SK-N-SH (cell line): ENCODE measurements around the gene SPOP. TPM values are rescaled to one million over a fixed set of nuclear protein-coding genes. Genes with fewer than 3 reads are reported as not detected.

Source experiments
- CTCF ChIA-PET: fragments of 300-600, 350-600 bp; formaldehyde crosslinking; extraction: SDS; loops from one replicate; lab custom pipeline; 2021; lab: Yijun Ruan, JAX
- POLR2A ChIA-PET: fragments of 350-600 bp; sonication (Branson Sonifier 250); formaldehyde crosslinking; extraction: SDS; loops from one replicate; lab custom pipeline; 2020; ENCODE audit warnings: antibody characterized with exemption, inconsistent platforms; lab: Yijun Ruan, JAX
- DNase-seq: peaks from one replicate; pipeline ENCODE4 v3.0.0; 2012
- H2AFZ ChIP-seq: fragments of 200-600 bp; sonication (generic); 2 replicates; pipeline ENCODE4 v1.8.1; 2016; ENCODE audit warnings: antibody characterized with exemption, mild to moderate bottlenecking, low read depth
- H3F3A ChIP-seq: fragments of 200-600 bp; sonication (generic); replicated peaks from 2 replicates; pipeline ENCODE3; 2016; ENCODE audit warnings: antibody characterized with exemption, mild to moderate bottlenecking; ENCODE audit not compliant: insufficient read depth
- H3K27ac ChIP-seq, 2 experiments: fragments of 200-500 bp in 1 of 2; fragments of 200-600 bp in 1 of 2; sonication (Bioruptor generic) in 1 of 2; sonication (generic), shearing (Covaris generic) in 1 of 2; 2 replicates each; pipeline versions ENCODE4 v1.5.1 to v1.6.1; 2014 to 2016; ENCODE audit warnings: low read depth in 2 of 2, inconsistent platforms in 1 of 2, low read length in 1 of 2, mild to moderate bottlenecking in 1 of 2, mixed read lengths in 1 of 2
- H3K27me3 ChIP-seq: fragments of 200-600 bp; sonication (generic), shearing (Covaris generic); 2 replicates; pipeline ENCODE4 v1.6.1; 2016; ENCODE audit warnings: mixed run types; ENCODE audit not compliant: insufficient read depth
- H3K36me3 ChIP-seq, 2 experiments: fragments of 200-500 bp in 1 of 2; fragments of 200-600 bp in 1 of 2; sonication (Bioruptor generic) in 1 of 2; sonication (generic) in 1 of 2; replicated peaks in 1 of 2; 2 replicates each; pipeline versions ENCODE3 to v1.5.1; 2014 to 2016; ENCODE audit warnings: low read length in 1 of 2, mild to moderate bottlenecking in 1 of 2; ENCODE audit not compliant: insufficient read depth in 2 of 2, control insufficient read depth in 1 of 2
- H3K4me1 ChIP-seq, 2 experiments: fragments of 200-500 bp in 1 of 2; fragments of 200-600 bp in 1 of 2; sonication (Bioruptor generic) in 1 of 2; sonication (generic), shearing (Covaris generic) in 1 of 2; 2 replicates each; pipeline versions ENCODE4 v1.5.1 to v1.6.1; 2014 to 2016; ENCODE audit warnings: low read depth in 1 of 2, low read length in 1 of 2, mixed run types in 1 of 2; ENCODE audit not compliant: insufficient read depth in 2 of 2, control insufficient read depth in 1 of 2
- H3K4me2 ChIP-seq: fragments of 200-600 bp; sonication (generic), shearing (Covaris generic); 2 replicates; pipeline ENCODE4 v1.6.1; 2017; ENCODE audit warnings: mixed run types
- H3K4me3 ChIP-seq, 2 experiments: fragments of 200-500 bp in 1 of 2; fragments of 200-600 bp in 1 of 2; sonication (Bioruptor generic) in 1 of 2; sonication (generic), shearing (Covaris generic) in 1 of 2; 2 replicates each; pipeline versions ENCODE4 v1.5.1 to v1.8.1; 2014 to 2016; ENCODE audit warnings: low read depth in 2 of 2, inconsistent platforms in 1 of 2, low read length in 1 of 2, mild to moderate bottlenecking in 1 of 2, mixed read lengths in 1 of 2, moderate library complexity in 1 of 2
- H3K79me2 ChIP-seq: fragments of 200-600 bp; sonication (generic); 2 replicates; pipeline ENCODE4 v1.8.1; 2017; ENCODE audit warnings: mild to moderate bottlenecking; ENCODE audit not compliant: insufficient read depth
- H3K9ac ChIP-seq: fragments of 200-600 bp; sonication (generic); 2 replicates; pipeline ENCODE4 v1.6.1; 2017; ENCODE audit warnings: mixed run types
- H3K9me2 ChIP-seq: fragments of 200-600 bp; sonication (generic); 2 replicates; pipeline ENCODE4 v1.6.1; 2017; ENCODE audit warnings: mixed run types
- H3K9me3 ChIP-seq: fragments of 200-600 bp; sonication (generic); 2 replicates; pipeline ENCODE4 v1.6.1; 2017; ENCODE audit warnings: mixed run types, mild to moderate bottlenecking, moderate library complexity
- H4K20me1 ChIP-seq: fragments of 200-600 bp; sonication (generic); 2 replicates; pipeline ENCODE4 v1.6.1; 2017; ENCODE audit warnings: mild to moderate bottlenecking, mixed run types; ENCODE audit not compliant: insufficient read depth
- CTCF ChIP-seq: fragments of 200-600 bp; sonication (generic); IDR thresholded peaks from 2 replicates; pipeline ENCODE4 v1.6.1; 2017; ENCODE audit warnings: antibody characterized with exemption, mild to moderate bottlenecking, moderate library complexity
- ELF1 ChIP-seq: IDR thresholded peaks from 2 replicates; pipeline ENCODE4 v1.4.0; 2012
- EP300 ChIP-seq, 2 experiments: IDR thresholded peaks; 2 replicates each; pipeline versions ENCODE4 v1.4.0 to v1.6.1; 2012; ENCODE audit warnings: borderline replicate concordance in 1 of 2, low read depth in 1 of 2, low read length in 1 of 2
- FOXJ3 ChIP-seq: sonication (generic); formaldehyde crosslinking; IDR thresholded peaks from 2 replicates; pipeline ENCODE4 v1.5.1; 2020; ENCODE audit warnings: mild to moderate bottlenecking, missing genetic modification reagents
- GABPA ChIP-seq: IDR thresholded peaks from 2 replicates; pipeline ENCODE4 v1.4.0; 2012; ENCODE audit warnings: low read depth, mild to moderate bottlenecking
- MEF2A ChIP-seq: IDR thresholded peaks from 2 replicates; pipeline ENCODE4 v1.4.0; 2012; ENCODE audit warnings: low read depth, borderline replicate concordance
- NFIC ChIP-seq: IDR thresholded peaks from 2 replicates; pipeline ENCODE4 v1.4.0; 2012; ENCODE audit warnings: borderline replicate concordance
- NRF1 ChIP-seq: IDR thresholded peaks from 2 replicates; pipeline ENCODE4 v1.6.1; 2012; ENCODE audit warnings: low read depth, mild to moderate bottlenecking, low read length
- POLR2AphosphoS5 ChIP-seq: IDR thresholded peaks from 2 replicates; pipeline ENCODE4 v1.6.1; 2012; ENCODE audit warnings: low read depth, low read length
- RCOR1 ChIP-seq: fragments of 150-350 bp; IDR thresholded peaks from 2 replicates; pipeline ENCODE4 v1.6.1; 2017; ENCODE audit warnings: antibody characterized with exemption, low read length
- SMC3 ChIP-seq: IDR thresholded peaks from 2 replicates; pipeline ENCODE4 v1.6.1; 2012; ENCODE audit warnings: low read depth, low read length, improper control_type of control experiment
- TAF1 ChIP-seq: IDR thresholded peaks from 2 replicates; pipeline ENCODE4 v1.6.1; 2012; ENCODE audit warnings: low read depth, mild to moderate bottlenecking, low read length, moderate library complexity, borderline replicate concordance
- TCF12 ChIP-seq: IDR thresholded peaks from 2 replicates; pipeline ENCODE4 v1.4.0; 2012
- TEAD4 ChIP-seq: IDR thresholded peaks from 2 replicates; pipeline ENCODE4 v1.4.0; 2012; ENCODE audit warnings: mild to moderate bottlenecking, borderline replicate concordance; ENCODE audit not compliant: insufficient read depth
- USF2 ChIP-seq: fragments of 150-350 bp; IDR thresholded peaks from 2 replicates; pipeline ENCODE4 v1.6.1; 2017; ENCODE audit warnings: antibody characterized with exemption, low read length, low read depth, borderline replicate concordance
- YY1 ChIP-seq: IDR thresholded peaks from 2 replicates; pipeline ENCODE4 v1.4.0; 2012; ENCODE audit warnings: low read depth, mild to moderate bottlenecking
- WGBS: methylation state at CpG from one replicate; pipeline ENCODE4 v1.1.6; 2017; ENCODE audit warnings: low lambda C conversion rate; 5-methylcytosine and 5-hydroxymethylcytosine counted together
- polyA plus RNA-seq, 3 experiments: library from polyadenylated mRNA; depleted of rRNA; stranded (reverse); fragments of >200 nt; gene quantifications; 2 replicates each; pipeline ENCODE4 v1.2.3, GENCODE V29; 2012
- TF ChIP-seq, protein P1 (sequence below): IDR thresholded peaks from 2 replicates; pipeline ENCODE4 v1.4.0; 2012; ENCODE audit warnings: low read depth, borderline replicate concordance
- TF ChIP-seq, protein P2 (sequence below): IDR thresholded peaks from 2 replicates; pipeline ENCODE4 v1.4.0; 2012; ENCODE audit warnings: low read depth, borderline replicate concordance

Gene SPOP
- polyA plus RNA-seq, 1 of the 3 experiments (the other 2 are of a cell fraction) = 54.0 TPM

DNA sequence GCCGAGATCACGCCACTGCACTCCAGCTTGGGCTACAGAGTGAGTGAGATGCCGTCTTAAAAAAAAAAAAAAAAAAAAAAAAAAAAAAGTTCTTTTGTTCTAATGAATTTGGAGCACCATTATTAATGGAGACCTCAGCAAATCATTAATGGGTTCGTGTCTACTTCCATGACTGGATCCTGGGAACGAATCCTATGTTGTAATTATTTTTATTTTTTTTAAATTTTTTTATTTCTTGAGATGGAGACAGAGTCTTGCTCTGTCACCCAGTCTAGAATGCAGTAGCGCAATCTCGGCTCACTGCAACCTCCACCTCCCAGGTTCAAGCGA is 30.7 kb downstream of the SPOP start:
- peaks cover 0 to 13% of the 10 kb centered on the region in 2 experiments for H3K36me3 ChIP-seq
- ChIA-PET POLR2A (no interaction called here), CTCF (interaction anchor here (1.5 to 2.1 kb wide), 2 partner anchors 48 to 89 kb away, joined by 4 to 8 read pairs; no protein-coding TSS in a partner anchor)
- H3K27me3 ChIP-seq = no peaks in the 10 kb centered on the region
- H2AFZ ChIP-seq = no peak overlapping the region
- peak overlapping the region in 1 of 2 experiments; percentile 87; a peak in 2 of 4 replicates for H3K27ac ChIP-seq
- H3F3A ChIP-seq = peaks cover 50% of the 10 kb centered on the region
- WGBS = 58% methylated on average over 8 of the region's 8 CpGs
- H3K4me2 ChIP-seq = peak overlapping the region; percentile 45
- H3K9me2 ChIP-seq = no peaks in the 10 kb centered on the region
- H3K4me3 ChIP-seq = peak overlapping the region; percentile 6 to 27; a peak in 3 of 4 replicates
- H3K9ac ChIP-seq = peak overlapping the region; percentile 31; the same call in 1 of the 2 replicates
- TF ChIP-seq YY1 (0 out of 2 replicates have a peak, but pooled peaks have one; percentile 4), FOXJ3 (no peak), CTCF (no peak), ELF1 (no peak)
- no peaks in the 10 kb centered on the region for H3K9me3 ChIP-seq
- DNase-seq = no peak
- H3K79me2 ChIP-seq = peaks cover 84% of the 10 kb centered on the region
- H4K20me1 ChIP-seq = no peaks in the 10 kb centered on the region
- H3K4me1 ChIP-seq = peaks cover 0 to 29% of the 10 kb centered on the region in 2 experiments; a peak in 3 of 4 replicates

GRCh38 chr17:49646391-49647255 is 31.3 kb downstream of the SPOP start:
- Histone ChIP-seq H4K20me1 (no peaks in the 10 kb centered on the region), H3K4me2 (peak overlapping the region; percentile 45), H3K4me1 (peaks cover 0 to 29% of the 10 kb centered on the region in 2 experiments; a peak in 3 of 4 replicates), H3F3A (peaks cover 47% of the 10 kb centered on the region), H2AFZ (no peak overlapping the region), H3K36me3 (peaks cover 0 to 15% of the 10 kb centered on the region in 2 experiments), H3K27me3 (no peaks in the 10 kb centered on the region), H3K9me3 (no peaks in the 10 kb centered on the region), H3K9me2 (no peaks in the 10 kb centered on the region), H3K9ac (peak overlapping the region; percentile 31; the same call in 1 of the 2 replicates), H3K4me3 (peak overlapping the region; percentile 7 to 27; a peak in 3 of 4 replicates), H3K27ac (peak overlapping the region; percentile 40 to 87; a peak in 3 of 4 replicates), H3K79me2 (peaks cover 84% of the 10 kb centered on the region)
- POLR2A ChIA-PET = no interaction called here
- WGBS = 43% methylated on average over 10 of the region's 10 CpGs
- CTCF ChIA-PET = interaction anchor here (0.6 to 2.5 kb wide), 7 partner anchors 15 to 1302 kb away, joined by 3 to 9 read pairs (median 3); partner anchors contain the start of gene NXPH3
- no peak for DNase-seq
- TF ChIP-seq TAF1 = peak; percentile 66; the same call in 1 of the 2 replicates
- TF ChIP-seq, protein P1, sequence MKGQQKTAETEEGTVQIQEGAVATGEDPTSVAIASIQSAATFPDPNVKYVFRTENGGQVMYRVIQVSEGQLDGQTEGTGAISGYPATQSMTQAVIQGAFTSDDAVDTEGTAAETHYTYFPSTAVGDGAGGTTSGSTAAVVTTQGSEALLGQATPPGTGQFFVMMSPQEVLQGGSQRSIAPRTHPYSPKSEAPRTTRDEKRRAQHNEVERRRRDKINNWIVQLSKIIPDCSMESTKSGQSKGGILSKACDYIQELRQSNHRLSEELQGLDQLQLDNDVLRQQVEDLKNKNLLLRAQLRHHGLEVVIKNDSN = peak; percentile 75
- peak; percentile 71 for TF ChIP-seq TCF12
- peak; percentile 68; the same call in 1 of the 2 replicates for TF ChIP-seq MEF2A
- no peak for TF ChIP-seq SMC3
- TF ChIP-seq TEAD4 = peak; percentile 81
- no peak for TF ChIP-seq NRF1
- no peak for TF ChIP-seq ELF1
- no peak for TF ChIP-seq USF2
- peak; percentile 41; the same call in 1 of the 2 replicates for TF ChIP-seq NFIC
- TF ChIP-seq FOXJ3 = no peak
- TF ChIP-seq GABPA = no peak
- peak; percentile 62; the same call in 1 of the 2 replicates for TF ChIP-seq POLR2AphosphoS5
- TF ChIP-seq RCOR1 = no peak
- TF ChIP-seq, protein P2, sequence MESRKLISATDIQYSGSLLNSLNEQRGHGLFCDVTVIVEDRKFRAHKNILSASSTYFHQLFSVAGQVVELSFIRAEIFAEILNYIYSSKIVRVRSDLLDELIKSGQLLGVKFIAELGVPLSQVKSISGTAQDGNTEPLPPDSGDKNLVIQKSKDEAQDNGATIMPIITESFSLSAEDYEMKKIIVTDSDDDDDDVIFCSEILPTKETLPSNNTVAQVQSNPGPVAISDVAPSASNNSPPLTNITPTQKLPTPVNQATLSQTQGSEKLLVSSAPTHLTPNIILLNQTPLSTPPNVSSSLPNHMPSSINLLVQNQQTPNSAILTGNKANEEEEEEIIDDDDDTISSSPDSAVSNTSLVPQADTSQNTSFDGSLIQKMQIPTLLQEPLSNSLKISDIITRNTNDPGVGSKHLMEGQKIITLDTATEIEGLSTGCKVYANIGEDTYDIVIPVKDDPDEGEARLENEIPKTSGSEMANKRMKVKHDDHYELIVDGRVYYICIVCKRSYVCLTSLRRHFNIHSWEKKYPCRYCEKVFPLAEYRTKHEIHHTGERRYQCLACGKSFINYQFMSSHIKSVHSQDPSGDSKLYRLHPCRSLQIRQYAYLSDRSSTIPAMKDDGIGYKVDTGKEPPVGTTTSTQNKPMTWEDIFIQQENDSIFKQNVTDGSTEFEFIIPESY = 0 out of 2 replicates have a peak, but pooled peaks have one; percentile 42
- peak in 1 of 2 experiments; percentile 77; a peak in 2 of 4 replicates for TF ChIP-seq EP300 (IDR thresholded peaks at IDR 0.05; ENCODE audit: borderline replicate concordance in 1 of 2, low read depth in 1 of 2, low read length in 1 of 2)
